Islet of Langerhans (tissue), 1 donor: ENCODE data around the gene JUND.

ENCODE experiments used
- FAIRE-seq: peaks from one replicate; lab custom pipeline; 2011; peaks lifted over from hg19 to GRCh38; lab: Jason Lieb, UNC

Gene JUND

DNA sequence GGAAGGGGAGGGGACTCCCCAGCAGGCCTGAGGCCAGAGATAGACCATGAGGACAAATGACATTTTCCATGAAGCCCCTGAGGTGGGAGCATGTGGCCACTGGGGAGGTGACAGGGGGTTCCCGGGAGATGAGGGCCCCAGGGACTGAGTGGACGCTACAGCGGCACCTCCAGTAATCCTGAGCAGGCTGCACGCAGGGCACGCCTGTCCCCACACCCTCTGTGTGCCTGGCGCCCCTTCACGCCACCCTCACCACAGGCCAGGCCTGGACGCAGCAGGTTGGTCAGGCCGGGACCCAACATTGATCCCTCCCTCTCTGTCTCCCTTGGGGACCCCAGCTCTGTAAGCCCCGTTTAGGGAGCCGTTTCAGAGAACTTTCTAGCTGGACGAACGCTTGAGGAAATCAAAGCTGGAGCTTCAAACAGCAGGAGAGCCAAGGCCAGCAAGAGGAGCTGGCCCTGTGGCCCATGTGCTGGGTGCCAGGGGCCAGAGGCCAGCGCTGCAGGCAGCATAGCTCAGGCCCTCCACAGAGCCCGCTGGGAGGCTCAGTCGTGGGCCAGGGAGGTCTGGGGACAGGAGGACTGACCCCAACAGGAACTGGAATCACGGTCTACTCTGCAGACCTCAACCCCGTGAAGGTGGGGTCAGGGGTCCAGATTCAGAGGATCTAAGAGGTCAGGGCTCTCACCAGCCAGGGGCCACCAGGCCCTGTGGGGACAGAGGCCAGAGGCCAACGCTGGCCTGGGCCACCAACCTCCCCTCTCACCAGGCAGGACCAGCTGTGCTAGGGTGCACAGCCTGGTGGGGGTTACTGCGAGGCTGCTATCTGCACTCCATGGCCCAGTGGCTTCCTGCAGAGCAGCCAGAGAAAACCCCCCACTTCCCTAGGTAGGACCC, 26.9 kb upstream of the JUND start:
- no peak for FAIRE-seq

DNA sequence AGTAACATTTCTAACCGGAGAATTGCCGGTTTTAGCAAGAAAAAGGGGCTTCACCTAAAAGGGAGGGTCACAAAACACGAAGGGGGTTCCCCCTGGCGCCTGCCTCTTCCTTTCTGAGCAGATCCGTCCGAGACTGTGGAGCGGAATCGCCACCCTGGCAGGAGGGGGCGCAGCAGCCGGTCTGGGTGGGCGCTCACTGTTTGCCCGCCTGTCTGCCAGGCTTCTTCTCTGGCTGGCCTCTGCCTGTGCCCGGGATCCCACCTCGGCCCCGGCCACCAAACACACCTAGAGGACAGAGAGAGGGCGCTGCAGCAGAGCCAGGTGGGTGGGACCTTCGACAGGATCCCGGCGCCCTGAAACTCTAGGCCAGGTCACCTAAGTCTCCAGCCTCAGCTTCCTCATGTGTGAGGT, 25.9 kb upstream of the JUND start:
- FAIRE-seq: no peak

DNA sequence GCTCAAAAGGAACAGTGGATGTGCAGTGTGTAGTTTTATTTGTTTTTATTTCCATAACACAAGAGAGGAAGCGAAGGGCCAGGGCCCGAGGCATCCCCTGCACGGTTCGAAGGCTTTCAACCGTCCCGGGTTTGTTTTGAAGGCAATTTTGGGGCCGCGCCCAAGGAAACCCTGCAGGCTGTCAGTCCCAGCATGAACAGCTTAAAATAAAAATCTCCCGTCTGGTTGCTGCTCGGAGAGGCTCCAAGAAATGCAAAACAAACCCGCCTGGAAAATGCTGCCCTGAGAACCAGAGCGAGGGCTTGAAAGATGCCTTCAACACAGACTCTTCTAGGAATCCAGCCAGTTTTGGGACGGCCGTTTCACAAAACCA, 25.5 kb upstream of the JUND start:
- no peak for FAIRE-seq

DNA sequence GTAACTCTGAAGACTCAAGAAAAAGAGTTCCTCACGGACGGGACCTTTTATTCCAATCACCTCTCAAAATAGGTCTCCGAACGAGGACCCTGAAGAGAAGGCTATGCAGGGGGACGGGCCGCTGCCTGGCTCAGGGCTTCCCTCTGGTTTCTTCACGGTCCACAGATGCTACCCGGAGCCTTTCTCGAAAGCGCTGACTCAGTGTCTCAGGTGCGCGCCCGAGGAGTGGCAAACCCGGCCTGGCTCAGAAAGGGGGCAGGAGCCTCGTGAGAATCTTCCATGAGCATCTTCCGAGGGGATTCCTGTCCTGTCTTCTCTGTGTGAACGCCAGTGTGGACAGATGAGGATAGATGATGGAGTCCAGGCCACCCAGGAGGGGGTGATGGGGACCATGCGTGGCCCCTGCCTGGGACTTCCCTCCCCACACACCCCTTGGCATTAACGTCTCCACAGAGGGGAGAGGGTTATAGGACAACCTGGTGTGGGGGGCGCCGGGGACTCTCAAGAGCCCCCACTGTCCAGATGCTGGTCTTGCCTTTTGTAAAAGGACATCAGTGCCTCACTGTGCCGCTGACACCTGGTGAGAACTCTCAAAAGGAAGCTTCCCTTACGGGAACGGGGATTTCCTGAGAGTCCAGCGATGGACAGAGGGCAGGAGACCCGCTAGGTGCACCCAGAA, 24.9 kb upstream of the JUND start:
- no peak for FAIRE-seq

DNA sequence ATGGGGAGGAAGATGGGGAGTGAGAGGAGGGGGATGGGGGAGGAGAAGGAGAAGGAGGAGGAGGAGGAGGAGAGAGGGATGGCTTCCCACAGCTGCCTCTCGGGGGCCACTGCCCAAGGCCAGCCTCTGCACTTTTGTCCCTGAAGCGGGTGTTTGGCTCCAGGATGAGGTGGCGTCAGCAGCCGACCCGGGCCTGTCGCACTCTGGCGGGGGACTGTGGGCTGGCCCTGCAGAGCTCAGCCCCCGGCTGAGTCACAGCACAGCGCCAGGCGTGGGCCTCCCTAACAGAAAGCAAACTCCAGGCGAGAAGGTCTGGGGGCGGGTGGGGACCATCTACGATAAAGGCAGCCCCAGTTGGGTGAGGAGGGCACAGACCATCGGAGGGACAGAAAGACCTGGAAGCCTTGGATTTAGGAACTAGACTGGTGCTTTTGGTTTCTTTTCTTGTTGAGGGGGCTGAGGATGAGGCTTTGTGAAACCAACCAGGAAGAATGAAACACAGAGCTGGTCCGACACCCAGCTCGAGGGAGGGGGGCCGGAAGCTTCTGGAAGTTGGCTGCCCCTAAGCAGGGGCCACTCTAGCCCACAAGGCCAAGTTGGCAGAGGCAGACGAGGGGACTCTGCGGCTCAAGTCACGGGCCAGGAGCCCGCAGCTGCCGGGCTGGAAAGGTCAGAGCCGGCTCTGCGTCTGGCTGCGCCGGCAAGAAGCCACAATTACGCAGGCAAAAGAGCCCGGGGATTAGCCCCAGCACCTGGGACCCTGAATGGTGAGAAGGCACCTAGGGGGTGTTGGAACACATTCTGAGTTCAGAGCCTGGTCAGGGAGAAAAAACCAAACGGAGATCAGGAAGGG, 23.3 kb upstream of the JUND start:
- no peak for FAIRE-seq

DNA sequence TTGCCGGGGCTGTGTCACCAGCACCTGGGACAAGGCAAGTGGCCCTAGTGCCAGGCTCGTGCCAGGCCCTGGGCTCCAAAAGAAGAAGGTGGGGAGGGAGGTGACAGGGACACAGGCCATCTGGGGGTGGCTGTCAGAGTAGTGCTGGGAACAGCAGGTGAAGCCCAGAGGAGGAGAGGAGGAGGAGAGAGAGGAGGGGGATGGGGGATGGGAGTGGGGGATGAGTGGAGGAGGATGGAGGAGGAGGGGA, 22.7 kb upstream of the JUND start:
- FAIRE-seq: no peak

DNA sequence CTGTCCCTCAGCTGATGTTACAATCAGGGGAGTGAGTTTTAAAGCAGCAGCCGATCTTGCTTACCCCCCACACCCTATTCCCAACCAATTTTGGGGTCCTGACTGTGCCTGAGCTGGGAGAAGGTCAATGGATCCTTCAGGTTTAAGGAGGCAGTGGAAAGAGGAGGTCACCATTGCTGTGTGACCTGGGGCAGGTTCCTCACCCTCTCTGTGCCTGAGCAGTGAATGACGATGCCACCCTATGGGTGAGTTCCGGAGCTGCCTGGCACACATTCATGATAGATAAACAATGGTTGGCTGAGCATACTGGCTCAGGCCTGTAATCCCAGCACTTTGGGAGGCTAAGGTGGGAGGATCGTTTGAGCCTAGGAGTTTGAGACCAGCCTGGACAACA, 20.3 kb upstream of the JUND start:
- no peak for FAIRE-seq

DNA sequence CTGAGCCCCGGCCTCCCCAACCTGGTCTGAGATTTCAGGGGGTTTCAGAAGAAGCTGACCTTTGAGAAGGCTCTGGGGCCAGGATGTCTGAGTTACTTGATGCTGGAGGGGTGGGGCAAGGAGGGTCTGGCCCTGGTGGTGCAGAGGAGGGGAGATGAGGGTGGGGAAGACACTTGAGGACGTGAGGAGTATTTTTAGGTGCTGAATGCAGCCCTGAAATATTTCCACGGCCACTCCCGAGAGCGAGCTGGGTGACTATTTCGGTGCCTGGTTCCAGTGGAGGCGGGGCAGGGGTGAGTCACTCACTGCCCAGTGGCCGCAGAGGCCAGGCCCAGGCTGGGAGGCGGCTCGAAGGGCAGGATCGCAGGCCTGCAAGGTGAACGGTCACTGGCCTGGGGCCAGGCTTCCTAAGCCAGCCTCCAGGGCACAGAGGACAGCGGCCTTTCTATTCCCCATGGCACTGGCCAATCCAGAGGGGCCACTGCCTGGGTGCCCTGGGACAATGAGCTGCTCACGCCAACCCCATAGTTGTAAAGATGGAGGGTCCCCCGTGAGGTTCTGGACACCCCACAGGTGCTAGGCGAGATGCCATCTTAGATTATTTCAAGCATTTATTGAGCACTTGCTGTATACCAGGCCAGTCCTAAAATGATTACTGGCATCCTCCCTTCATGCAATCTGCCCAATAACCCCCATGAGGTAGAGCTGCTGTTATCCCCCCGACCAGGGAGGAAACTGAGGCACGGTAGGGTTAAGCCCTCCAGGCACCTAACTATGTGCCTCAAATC, 19.7 kb upstream of the JUND start:
- no peak for FAIRE-seq

DNA sequence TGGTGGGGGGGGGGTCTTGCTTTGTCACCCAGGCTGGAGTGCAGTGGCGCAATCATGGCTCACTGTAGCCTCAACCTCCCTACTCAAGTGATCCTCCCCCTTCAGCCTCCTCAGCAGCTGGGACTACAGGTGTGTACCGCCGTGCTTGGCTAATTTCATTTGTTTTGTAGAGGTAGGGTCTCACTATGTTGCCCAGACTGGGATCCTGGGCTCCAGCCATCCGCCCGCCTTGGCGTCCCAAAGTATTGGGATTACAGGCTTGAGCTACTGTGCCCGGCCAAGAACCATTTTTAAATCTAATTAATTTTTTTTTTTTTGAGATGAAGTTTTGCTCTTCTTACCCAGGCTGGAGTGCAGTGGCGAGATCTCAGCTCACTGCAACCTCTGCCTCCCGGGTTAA, 18.2 kb upstream of the JUND start:
- FAIRE-seq: no peak

DNA sequence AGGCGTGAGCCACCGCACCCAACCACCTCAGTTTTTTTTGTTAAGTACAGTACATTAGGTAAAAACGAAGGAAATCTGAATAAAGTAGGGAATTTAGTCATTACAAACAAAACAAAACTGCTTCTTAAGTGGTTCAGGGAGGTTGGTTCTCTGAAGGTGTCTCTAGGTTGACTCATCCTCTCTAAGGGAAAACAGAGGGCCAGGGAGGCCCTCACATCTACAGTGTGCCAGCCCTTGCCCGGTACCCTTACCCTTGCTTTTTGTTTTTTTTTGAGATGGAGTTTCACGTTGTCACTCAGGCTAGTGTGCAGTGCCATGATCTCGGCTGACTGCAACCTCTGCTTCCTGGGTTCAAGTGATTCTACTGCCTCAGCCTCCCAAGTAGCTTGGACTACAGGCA, 17.2 kb upstream of the JUND start:
- FAIRE-seq: no peak

DNA sequence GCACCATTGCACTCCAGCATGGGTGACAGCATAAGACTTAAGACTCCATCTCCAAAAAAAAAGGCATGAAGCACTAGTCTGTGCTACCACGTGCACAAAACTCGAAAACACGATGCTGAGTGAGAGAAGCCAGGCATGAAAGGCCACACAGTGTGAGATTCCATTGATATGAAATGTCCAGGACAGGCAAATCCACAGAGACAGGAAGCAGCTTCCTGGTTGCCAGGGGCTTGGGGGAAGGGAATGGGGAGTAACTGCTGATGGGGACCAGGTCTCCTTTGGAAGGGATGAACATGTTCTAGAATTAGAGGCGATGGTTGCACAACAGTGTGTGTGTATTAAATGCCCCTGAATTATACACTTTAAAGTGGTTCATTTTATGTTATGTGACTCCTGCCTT, 15.9 kb upstream of the JUND start:
- no peak for FAIRE-seq

DNA sequence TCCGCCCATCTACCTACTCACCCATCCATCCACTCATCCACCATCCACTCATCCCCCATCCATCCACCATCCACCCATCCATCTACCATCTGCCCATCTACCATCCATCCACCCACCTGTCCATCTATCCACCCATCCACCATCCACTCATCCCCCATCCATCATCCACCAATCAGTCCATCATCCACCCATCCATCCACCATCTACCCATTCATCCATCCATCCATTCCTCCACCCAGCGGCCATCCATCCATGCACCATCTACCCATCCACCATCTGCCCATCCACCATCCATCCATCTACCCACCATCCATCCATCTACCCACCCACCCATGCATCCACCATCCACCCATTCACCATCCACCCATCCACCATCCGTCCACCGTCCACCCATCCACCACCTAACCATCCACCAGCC, 13.6 kb upstream of the JUND start:
- no peak for FAIRE-seq

DNA sequence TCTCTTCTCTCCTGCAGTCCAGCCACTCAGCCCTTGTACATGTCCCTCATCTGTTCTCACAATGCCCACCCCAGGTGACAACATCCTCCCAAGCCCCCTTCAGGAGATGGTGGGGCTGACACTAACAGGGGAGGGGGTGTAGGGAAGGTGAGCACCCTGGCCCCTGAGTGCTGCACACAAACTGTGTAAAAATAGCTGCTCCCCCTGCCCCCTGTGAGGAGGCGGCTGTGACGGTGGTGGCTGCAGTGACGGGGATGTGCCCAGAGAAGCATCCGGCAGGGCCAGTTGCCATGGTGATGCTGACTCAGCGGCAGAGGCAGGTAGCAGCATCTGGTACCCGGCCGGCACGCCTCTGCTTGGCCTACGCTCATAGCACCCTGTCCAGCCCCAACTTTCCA, 13.0 kb upstream of the JUND start:
- no peak for FAIRE-seq

DNA sequence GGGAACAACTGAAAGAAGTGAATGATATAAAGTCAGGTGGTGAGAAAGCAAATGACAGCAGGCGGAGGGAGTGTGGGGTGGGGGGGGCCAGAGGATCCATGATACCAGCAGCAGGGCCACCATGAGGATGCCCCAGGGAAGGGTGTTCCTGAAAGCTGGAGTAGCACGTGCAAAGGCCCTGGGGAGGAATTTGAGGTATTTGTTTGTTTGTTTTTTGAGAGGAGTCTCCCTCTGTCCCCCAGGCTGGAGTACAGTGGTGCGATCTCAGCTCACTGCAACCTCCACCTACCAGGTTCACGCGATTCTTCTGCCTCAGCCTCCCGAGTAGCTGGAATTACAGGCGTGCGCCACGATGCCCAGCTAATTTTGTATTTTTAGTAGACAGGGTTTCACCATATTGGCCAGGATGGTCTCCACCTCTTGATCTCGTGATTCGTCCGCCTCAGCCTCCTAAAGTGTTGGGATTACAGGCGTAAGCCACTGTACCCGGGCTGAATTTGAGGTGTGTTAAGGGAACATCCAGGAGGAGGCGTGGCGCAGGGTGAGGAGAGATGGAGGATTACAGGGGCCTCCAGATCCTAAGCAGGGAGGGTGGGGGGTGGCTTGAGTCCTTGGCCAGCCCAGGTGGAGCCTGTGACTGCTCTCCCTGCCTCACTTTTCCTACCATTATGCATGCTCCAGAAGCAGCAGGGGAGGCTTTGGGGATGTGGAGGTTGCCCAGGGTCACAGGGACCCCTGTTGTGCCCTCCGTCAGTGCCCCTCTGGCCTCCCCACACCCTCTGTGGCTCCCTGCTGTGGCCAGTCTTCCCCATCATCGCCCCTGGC, 12.4 kb upstream of the JUND start:
- no peak for FAIRE-seq

DNA sequence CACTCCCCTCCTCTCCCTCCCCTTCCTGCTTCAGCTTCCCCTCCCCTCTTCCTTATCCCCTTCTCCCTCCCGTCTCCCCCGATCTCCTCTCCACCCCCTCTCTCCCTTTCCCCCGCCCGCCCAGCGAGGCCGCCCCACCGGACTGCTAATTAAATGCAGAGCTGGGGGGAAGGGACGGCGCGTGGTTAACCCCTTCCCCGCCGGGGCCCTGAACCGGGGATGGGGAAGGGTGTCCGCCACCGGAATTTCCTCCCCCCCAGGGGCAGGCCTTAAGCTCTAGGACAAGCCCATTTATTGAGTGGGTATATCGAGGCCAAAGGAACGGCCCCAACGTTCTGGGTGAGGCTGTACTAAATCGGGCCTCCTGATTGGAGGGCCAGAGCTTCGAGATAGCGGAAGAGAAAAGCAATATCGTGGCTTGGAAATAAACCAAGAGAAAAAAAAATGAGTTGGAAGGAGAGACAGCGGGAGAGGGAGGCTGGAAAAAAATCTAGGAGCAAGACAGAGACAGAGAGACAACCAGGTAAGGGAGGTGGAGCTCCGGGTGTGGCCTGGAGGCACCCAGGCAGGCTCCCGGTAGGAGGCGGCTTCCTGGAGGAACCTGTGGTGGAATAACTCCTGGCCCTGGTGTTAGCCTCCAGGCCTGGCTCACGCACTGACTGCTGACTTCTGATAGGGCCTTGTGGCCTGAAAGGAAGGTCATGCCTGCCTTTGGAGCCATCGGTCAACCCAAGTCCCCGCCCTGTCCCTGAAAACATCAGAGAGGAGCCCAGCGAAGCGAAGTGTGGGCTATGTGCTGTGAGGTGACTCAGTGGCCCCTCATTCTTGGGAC, 11.6 kb upstream of the JUND start:
- no peak for FAIRE-seq

DNA sequence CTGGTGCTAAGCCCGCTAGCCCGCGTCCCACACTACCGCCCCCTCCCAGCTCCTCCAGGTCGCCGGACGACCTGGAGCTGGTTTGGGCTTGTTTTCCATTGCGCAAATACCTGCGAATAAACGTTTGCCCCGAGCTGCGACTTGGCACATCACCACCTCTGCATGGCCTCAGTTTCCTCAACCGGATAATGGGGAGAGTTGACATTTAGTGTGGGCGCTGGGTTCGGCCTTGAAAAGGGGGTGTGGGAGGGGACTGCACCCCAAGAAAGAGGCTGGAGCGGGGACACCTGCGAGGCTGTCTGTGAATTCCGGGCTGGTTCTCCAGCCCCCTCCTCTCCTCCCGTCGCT, 11.0 kb upstream of the JUND start:
- FAIRE-seq: no peak

DNA sequence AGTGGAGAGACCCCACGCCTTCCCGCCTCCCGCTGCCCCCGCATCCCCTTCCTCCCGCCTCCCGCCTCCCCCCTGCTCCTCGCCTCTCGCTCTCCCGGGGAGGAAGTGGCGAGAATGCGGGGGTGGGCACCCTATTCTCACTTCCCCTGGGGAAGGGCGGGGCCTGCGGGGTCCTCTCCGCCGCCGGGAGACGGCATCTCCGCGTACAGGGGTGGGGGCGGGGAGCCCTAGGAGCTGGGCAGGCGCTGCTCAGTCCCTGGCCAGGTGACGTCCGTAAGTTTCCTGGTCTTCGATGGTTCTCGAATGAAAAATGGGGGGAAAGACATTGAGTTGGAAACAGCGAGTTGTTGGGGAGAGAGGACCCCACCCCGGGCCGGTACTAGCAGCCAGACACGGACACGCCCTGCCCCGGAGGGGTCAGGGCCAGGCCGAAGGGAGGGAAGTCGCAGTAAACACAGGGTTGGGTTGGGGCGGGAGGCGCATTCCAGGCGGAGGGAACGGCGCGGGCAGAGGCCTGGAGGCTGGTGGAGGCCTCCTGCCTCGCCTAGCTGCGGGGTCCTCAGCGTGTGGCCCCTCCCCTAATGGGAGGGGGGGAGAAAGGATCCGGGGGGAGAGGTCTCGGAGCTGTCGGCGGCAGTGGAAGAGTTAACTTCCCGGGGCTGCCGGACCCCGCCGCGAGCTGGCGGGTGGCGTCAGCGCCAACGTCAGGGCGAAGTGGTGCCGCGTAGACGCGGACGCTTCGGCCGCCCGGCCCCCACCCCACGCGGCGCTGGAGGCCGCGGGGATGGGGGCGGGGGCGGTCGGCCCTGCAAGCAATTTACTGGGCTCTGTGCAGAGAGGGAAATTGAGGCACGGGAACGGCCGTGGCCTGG, 10.4 kb upstream of the JUND start:
- no peak for FAIRE-seq

DNA sequence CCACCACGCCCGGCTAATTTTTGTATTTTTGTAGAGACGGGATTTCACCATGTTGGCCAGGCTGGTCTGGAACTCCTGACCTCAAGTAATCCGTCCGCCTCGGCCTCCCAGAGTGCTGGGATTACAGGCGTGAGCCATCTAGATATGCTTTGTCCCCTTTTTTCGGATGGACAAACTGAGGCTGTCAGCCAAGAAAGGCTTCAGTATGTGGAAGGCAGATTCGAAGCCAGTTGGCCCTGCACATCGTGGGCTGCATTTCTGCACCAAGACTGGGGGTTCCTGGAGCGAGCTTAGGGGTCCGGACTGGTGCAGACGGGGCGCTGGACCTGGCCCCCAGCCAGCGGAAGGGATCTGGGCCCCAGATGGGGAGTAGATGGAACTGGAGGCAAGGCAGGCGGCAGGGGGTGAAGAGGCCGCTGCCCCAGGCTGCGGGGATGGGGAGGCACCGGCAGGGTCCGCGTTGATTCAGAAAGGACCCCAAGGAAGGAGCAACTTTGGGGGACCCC, 9.7 kb upstream of the JUND start:
- no peak for FAIRE-seq

DNA sequence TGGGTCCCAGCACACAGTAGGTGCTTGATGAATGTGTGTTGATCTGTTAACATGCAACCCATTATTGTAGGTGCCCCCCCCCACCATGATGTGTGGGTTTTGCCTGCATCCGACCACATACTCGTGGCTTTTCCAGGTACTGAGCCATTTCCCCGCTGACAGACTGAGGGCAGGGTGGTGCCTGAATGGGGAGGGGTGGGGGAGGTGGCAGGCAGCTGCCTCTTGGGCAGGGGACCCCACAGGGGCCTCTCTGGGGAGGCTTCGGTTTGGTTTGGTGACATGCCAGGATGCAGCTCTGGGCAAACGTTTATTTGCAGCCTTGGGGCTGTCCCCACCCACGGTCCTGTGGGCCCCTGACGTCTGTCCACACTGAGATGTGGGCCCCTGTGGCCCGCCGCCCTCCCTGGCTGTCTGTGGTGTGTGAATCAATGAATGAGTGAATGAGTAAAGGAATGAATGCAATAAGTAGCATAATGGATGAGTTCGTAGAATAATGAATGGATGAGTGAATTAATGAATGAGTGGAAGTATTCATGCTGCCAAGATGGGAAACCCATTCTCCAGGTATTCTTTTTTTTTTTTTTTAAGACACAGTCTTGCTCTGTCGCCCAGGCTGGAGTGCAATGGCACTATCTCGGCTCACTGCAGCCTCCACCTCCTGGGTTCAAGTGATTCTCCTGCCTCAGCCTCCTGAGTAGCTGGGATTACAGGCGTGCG, 9.0 kb upstream of the JUND start:
- no peak for FAIRE-seq
